MCF 10A (cell line): ENCODE data around the gene DHX34. TPM values are rescaled to one million over a fixed set of nuclear protein-coding genes. Genes with fewer than 3 reads are reported as not detected.
"Not testable (repeated sequence)": the region's sequence is repeated elsewhere in the genome, so short reads cannot be mapped to it uniquely, and the experiment has no call there.

Experiments used
- BruUV-seq: library from RNA; stranded (reverse); fragments of 400-500 nt; replicated peaks from 2 replicates; lab custom pipeline; 2021; lab: Mats Ljungman, UMichigan
- CTCF ChIA-PET: fragments of 300-600 bp; sonication (Branson Sonifier 250); formaldehyde crosslinking; extraction: SDS; loops from one replicate; lab custom pipeline; 2021; ENCODE audit warnings: antibody characterized with exemption, inconsistent platforms; lab: Yijun Ruan, JAX
- POLR2A ChIA-PET: fragments of 300-600, 350-650 bp; sonication (Branson Sonifier 250); formaldehyde crosslinking; extraction: SDS; loops from one replicate; lab custom pipeline; 2020; ENCODE audit warnings: antibody characterized with exemption, inconsistent platforms; lab: Yijun Ruan, JAX
- DNase-seq: peaks from one replicate; pipeline ENCODE4 v3.0.0-alpha.2; 2018; ENCODE audit not compliant: unreplicated experiment
- H3K27ac Mint-ChIP-seq: one replicate; pipeline ENCODE4 v1.8.0; 2022; ENCODE audit warnings: mild to moderate bottlenecking, low read depth, mixed read lengths; ENCODE audit not compliant: unreplicated experiment
- H3K27me3 Mint-ChIP-seq: one replicate; pipeline ENCODE4 v1.8.0; 2022; ENCODE audit warnings: mixed read lengths; ENCODE audit not compliant: insufficient read depth, unreplicated experiment
- H3K36me3 Mint-ChIP-seq: one replicate; pipeline ENCODE4 v1.8.0; 2022; ENCODE audit warnings: mild to moderate bottlenecking, moderate library complexity, mixed read lengths; ENCODE audit not compliant: insufficient read depth, unreplicated experiment
- H3K4me1 Mint-ChIP-seq: one replicate; pipeline ENCODE4 v1.8.0; 2022; ENCODE audit warnings: mixed read lengths; ENCODE audit not compliant: insufficient read depth, unreplicated experiment
- H3K4me3 Mint-ChIP-seq: one replicate; pipeline ENCODE4 v1.8.0; 2022; ENCODE audit warnings: mild to moderate bottlenecking, moderate library complexity, mixed read lengths; ENCODE audit not compliant: unreplicated experiment
- H3K9me3 Mint-ChIP-seq: one replicate; pipeline ENCODE4 v1.8.0; 2022; ENCODE audit warnings: mixed read lengths; ENCODE audit not compliant: unreplicated experiment
- CTCF ChIP-seq: fragments of 200-600 bp; IDR thresholded peaks from one replicate; pipeline ENCODE4 v1.8.0; 2022; ENCODE audit warnings: antibody characterized with exemption, mild to moderate bottlenecking; ENCODE audit not compliant: unreplicated experiment
- intact Hi-C: fragments of 100-400 bp; cut with micrococcal nuclease; formaldehyde crosslinking; loops from 2 replicates; pipeline ENCODE4 v1.14.1; 2022
- total RNA-seq: library from RNA; stranded (reverse); gene quantifications from 2 replicates; pipeline ENCODE4 v1.2.3, GENCODE V29; 2022

The DHX34 gene
- total RNA-seq, 1 experiment from 2014 or later, result 34.7 TPM

- Mint-ChIP-seq H3K9me3 (no peaks in the 10 kb centered on the region), H3K27me3 (no peaks in the 10 kb centered on the region), H3K36me3 (peaks cover 53% of the 10 kb centered on the region), H3K27ac (no peak overlapping the region), H3K4me3 (no peak overlapping the region), H3K4me1 (no peaks in the 10 kb centered on the region)
- TF ChIP-seq CTCF, result no peak
- ChIA-PET POLR2A (interaction anchor here (0.5 kb wide), 1 partner anchor 248 kb away, joined by 4 read pairs; no protein-coding TSS in a partner anchor), CTCF (interaction anchor here (1.0 kb wide), 1 partner anchor 10 kb away, joined by 3 read pairs; no protein-coding TSS in a partner anchor)
- intact Hi-C loops, result no loop called here
- BruUV-seq, result no TSS peak
- DNase-seq, result no peak
Measured at GRCh38 chr19:47381653-47382279, 32.7 kb downstream of the DHX34 start.

GRCh38 chr19:47383890-47384289 is 34.8 kb downstream of the DHX34 start:
- POLR2A ChIA-PET, result interaction anchor here (0.6 kb wide), 1 partner anchor 35 kb away, joined by 3 read pairs; the partner anchor contains the start of gene DHX34
- DNase-seq, result not testable (repeated sequence)

DNA sequence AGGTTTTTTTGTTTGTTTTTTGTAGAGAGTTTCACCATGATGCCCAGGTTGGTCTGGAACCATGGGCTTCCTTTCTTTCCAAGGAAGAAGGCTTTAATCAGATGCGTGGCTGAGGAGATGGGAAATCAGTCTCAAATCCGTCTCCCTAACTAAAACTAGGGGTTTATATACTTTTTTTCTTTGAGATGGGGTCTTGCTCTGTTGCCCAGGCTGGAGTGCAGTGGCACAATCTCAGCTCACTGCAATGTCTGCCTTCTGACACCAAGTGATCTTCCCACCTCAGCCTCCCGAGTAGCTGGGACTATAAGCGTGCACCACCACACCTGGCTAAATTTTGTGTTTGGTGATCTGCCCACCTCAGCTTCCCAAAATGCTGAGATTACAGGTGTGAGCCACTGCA is 35.4 kb downstream of the DHX34 start:
- peaks cover 38% of the 10 kb centered on the region for H3K36me3 Mint-ChIP-seq
- BruUV-seq, H3K27me3 Mint-ChIP-seq, DNase-seq, H3K27ac Mint-ChIP-seq, intact Hi-C loops, H3K4me1 Mint-ChIP-seq, H3K4me3 Mint-ChIP-seq, H3K9me3 Mint-ChIP-seq: not testable (repeated sequence)
- POLR2A ChIA-PET, result interaction anchor here (0.6 to 1.7 kb wide), 3 partner anchors 8 to 35 kb away, joined by 3 to 5 read pairs (median 3); partner anchors contain the start of gene DHX34
- CTCF ChIA-PET, result interaction anchor here (1.7 kb wide), 1 partner anchor 36 kb away, joined by 16 read pairs; the partner anchor contains the start of gene DHX34

More at GRCh38 chr19:47383890-47384289, 34.8 kb downstream of the DHX34 start:
- H3K9me3 Mint-ChIP-seq, H3K27ac Mint-ChIP-seq, H3K27me3 Mint-ChIP-seq, BruUV-seq, H3K4me3 Mint-ChIP-seq, CTCF ChIA-PET, H3K4me1 Mint-ChIP-seq, intact Hi-C loops: not testable (repeated sequence)
- H3K36me3 Mint-ChIP-seq, result peaks cover 43% of the 10 kb centered on the region

GRCh38 chr19:47386582-47386981 is 37.5 kb downstream of the DHX34 start:
- BruUV-seq, intact Hi-C loops: not testable (repeated sequence)

GRCh38 chr19:47387623-47388022 is 38.5 kb downstream of the DHX34 start:
- H3K9me3 Mint-ChIP-seq, intact Hi-C loops, H3K36me3 Mint-ChIP-seq, H3K4me3 Mint-ChIP-seq, H3K27ac Mint-ChIP-seq, BruUV-seq, H3K27me3 Mint-ChIP-seq, H3K4me1 Mint-ChIP-seq, DNase-seq: not testable (repeated sequence)
- ChIA-PET POLR2A (interaction anchor here (1.3 kb wide), 1 partner anchor 94 kb away, joined by 4 read pairs; no protein-coding TSS in a partner anchor), CTCF (interaction anchor here (0.6 to 1.4 kb wide), 2 partner anchors 39 to 171 kb away, joined by 3 to 5 read pairs; partner anchors contain the start of gene DHX34)

More at GRCh38 chr19:47386582-47386981, 37.5 kb downstream of the DHX34 start:
- H3K4me1 Mint-ChIP-seq, DNase-seq, H3K27ac Mint-ChIP-seq, POLR2A ChIA-PET, H3K9me3 Mint-ChIP-seq, H3K27me3 Mint-ChIP-seq, H3K4me3 Mint-ChIP-seq: not testable (repeated sequence)
- peaks cover 18% of the 10 kb centered on the region for H3K36me3 Mint-ChIP-seq
- CTCF ChIA-PET, result interaction anchor here (0.9 to 1.1 kb wide), 2 partner anchors 37 to 41 kb away, joined by 3 read pairs; partner anchors contain the start of gene DHX34

GRCh38 chr19:47388721-47389120 is 39.6 kb downstream of the DHX34 start:
- H3K4me1 Mint-ChIP-seq, H3K9me3 Mint-ChIP-seq, DNase-seq, BruUV-seq, H3K4me3 Mint-ChIP-seq, H3K27me3 Mint-ChIP-seq, H3K27ac Mint-ChIP-seq, H3K36me3 Mint-ChIP-seq, intact Hi-C loops: not testable (repeated sequence)
- CTCF ChIA-PET, result interaction anchor here (0.6 to 1.4 kb wide), 5 partner anchors 11 to 376 kb away, joined by 3 to 5 read pairs (median 5); partner anchors contain the start of gene DHX34
- POLR2A ChIA-PET, result interaction anchor here (0.7 to 1.3 kb wide), 6 partner anchors 95 to 470 kb away, joined by 3 to 7 read pairs (median 3); no protein-coding TSS in a partner anchor
